HG03108 (cell line): ENCODE measurements around the gene CNNM3.
"Not testable (repeated sequence)": the region's sequence is repeated elsewhere in the genome, so short reads cannot be mapped to it uniquely, and the experiment has no call there.

Experiments used
- ATAC-seq: cut with Tn5 transposase; IDR thresholded peaks from one replicate; pipeline ENCODE4 v1.9.1; 2021; ENCODE audit warnings: moderate library complexity; ENCODE audit not compliant: unreplicated experiment

CNNM3 gene

GRCh38 chr2:96816127-96816835, at the start of gene CNNM3:
TSS of gene CNNM3 (plus strand) at chr2:96816268. CDS start at chr2:96816278, 10 bp downstream.
- ATAC-seq: peak; percentile 82

DNA sequence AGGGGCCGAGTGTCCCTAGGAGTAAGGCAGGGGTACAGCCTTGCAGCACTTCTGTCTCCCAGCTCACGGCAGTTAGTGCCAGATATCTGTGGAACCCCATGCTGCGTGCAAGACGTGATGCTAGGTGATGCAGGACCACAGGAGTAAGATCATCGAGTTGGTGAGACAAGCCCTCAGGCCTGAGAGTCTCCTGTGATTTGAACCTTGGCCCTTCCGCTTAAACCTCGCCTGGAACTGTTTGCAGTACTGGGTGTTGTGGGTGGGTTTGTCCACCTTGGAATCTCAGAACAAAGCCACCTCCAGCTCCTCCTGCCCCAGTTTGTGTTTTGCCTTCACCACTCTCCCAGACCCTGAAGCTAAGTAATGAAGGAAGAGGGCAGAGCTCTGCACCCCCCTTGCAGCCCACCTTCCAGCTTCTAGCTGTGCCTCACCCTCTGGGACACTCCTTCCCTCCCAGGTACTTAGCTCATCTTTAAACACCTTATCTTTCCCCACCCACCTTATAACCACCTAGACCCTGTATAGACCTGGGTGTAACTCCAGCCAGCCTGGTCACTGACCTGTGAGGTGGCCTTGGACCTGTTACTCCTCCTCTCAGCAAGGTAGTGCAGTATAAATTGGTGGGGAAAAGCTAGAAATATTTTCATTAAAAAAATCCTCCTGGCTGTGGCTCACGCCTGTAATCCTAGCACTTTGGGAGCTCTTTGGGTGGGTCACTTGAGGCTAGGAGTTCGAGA, 48.8 kb upstream of the CNNM3 start:
- no peak for ATAC-seq

GRCh38 chr2:96768083-96768561, 47.9 kb upstream of the CNNM3 start:
- ATAC-seq: no peak

GRCh38 chr2:96769814-96770213, 46.3 kb upstream of the CNNM3 start:
- no peak for ATAC-seq

DNA sequence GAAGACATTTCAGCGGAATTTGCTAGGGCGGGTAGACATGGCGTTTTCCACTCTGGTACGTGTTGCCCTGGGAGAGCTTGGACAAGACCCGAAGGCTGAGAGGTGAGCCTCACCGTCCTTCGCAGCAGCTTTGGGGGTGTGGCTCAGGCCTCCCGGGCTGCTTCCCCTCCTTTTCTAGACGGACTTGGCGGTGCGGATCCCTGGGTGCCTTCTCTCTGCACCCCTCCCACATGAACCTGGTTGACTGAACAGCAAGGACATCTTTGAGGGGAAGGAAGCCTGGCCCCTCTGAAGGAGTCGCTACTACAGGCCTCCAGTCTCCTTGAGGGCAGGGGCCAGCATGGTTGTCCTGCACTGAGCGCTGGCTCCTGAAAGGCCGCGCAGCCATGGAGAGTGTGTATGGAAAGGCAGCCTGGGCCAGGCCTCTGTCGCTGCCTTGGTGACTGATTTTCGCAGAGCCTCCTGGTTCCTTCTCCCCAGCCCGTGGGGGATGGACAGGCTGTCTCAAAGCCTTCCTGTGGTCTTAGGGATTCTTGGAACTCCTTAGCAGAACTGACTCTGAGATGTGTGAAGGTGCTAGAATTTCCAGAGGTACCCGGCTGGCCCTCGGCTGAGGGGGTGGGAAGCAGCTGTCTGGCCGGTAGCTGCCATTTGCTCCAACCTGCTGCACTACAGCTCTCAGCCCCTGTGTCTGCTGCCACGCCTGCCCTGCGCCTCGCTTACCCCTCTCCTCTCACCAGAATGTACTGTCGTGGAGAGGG, 45.4 kb upstream of the CNNM3 start:
- no peak for ATAC-seq

- ATAC-seq: no peak
Measured at GRCh38 chr2:96771796-96772618, 44.1 kb upstream of the CNNM3 start.

- no peak for ATAC-seq
Measured at GRCh38 chr2:96772903-96773671, 43.0 kb upstream of the CNNM3 start.

DNA sequence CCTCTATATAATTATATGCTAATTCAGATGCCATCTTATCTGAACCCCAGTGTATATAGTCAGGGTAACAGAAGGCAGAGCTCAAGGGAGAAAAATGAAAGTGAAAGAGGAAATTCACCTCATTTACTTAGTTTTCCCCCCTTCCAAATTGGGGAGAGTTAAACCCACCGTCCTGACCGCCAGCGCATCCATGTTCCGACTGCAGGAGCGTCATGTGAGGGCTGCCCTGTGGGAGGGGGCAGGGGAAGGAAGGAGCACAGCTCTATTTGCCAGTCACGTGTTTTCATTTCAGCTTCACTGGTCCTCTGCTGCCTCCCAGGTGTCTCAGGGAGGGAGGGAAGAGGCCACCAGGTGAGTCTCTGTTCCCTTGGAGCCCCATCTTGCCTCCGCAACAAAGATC, 42.1 kb upstream of the CNNM3 start:
- peak; percentile 50 for ATAC-seq

DNA sequence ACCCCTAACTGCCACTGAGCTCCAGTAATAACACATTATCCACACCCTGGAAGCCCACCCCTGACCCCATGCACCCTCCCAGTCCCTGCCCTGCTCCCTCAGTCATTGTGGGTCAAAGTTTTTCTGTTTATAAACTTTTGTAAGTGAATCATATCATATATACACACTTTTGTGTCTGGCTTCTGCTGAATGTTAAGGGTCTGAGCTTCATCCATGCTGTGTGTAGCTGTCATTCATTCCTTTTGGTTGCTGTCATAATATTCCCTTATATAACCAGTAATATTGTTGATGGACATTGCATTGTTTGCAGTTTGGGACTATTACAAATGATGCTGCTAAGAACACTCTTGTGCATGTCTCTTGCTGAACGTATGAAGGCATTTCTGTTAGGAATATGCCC, 40.9 kb upstream of the CNNM3 start:
- ATAC-seq: no peak

DNA sequence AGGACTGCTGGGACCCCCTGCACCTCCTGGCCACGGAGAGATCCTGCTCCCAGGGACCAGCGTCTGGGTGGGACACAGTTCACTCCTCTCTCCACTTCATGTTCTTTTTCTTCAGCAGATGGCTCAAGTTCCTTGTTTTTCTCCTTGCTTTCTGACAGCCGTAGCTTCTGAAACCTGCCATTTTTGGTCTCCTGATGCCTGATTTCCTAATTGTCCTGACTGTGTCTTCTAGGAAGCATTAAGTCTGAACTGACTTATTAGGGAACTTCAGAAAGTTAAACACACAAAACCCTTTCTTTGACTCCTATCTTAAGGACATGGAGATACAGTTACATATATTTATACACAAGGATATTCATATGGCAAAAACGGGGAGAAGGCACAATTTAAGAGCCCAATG, 32.7 kb upstream of the CNNM3 start:
- ATAC-seq: no peak

- no peak for ATAC-seq
Measured at GRCh38 chr2:96787411-96787810, 28.7 kb upstream of the CNNM3 start.

GRCh38 chr2:96788442-96789244, 27.4 kb upstream of the CNNM3 start:
- no peak for ATAC-seq

- ATAC-seq: no peak
Measured at GRCh38 chr2:96789245-96789617, 26.8 kb upstream of the CNNM3 start.

GRCh38 chr2:96792772-96793749, 23.0 kb upstream of the CNNM3 start:
- no peak for ATAC-seq

DNA sequence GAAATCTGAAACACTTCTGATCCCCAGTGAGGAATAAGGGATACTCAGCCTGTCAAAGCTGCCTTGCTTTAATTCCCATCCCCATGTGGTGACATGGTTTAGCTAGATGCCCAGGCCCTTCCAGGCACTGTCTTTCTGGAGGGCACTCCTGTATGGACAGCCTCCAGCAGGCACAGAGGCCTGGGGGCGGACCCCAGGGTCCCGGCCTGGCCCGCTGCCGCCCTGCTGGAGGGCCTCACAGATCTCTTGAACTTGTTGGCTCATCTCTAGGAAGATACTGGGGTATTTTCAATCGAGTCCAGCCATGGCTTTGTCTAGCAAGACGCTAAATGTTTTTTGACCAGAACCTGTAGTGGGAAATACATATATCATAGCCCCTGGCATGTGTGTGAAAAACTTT, 21.0 kb upstream of the CNNM3 start:
- ATAC-seq: no peak

DNA sequence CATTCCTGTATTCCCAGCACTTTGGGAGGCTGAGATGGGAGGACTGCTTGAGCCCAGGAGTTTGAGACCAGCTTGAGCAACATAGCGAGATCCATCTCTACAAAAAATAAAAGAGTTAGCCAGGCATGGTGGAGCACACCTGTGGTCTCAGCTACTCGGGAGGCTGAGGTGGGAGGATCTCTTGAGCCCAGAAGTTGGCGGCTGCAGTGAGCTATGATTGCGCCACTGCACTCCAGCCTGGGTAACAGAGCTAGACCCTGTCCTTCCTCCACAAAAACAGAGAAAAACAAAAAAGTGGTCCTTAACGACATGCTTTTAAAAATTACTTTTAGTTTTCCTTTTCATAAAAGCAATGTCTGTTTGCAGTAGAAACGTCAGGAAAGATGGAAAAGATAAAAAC, 19.6 kb upstream of the CNNM3 start:
- not testable (repeated sequence) for ATAC-seq

DNA sequence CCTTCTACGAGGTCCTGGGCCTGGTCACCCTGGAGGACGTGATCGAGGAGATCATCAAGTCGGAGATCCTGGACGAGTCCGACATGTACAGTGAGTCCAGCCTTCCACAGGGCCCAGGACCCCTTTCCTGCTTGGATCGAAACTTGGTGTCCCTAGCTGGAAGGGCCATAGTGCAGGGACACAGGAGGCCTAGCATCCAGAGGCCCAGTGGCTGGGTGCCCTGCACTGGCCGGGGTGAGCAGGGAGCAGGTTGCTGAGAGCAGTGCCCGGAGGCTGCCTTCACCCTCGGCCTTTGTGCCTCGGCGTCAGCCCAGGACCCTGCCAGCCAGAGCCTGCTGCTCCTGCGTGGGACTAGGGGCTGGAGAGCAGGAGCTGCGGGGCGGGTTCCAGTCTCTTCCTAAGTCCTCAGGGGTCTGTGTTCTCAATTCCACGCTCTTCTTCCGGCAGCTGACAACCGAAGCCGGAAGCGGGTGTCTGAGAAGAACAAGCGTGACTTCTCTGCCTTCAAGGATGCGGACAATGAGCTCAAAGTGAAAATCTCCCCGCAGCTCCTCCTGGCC, 18.9 kb upstream of the CNNM3 start:
- no peak for ATAC-seq
